Natural killer cell (primary cell): ENCODE results near the gene ST8SIA4. TPM values are rescaled to one million over a fixed set of nuclear protein-coding genes. Genes with fewer than 3 reads are reported as not detected.
"Not testable (repeated sequence)": the region's sequence is repeated elsewhere in the genome, so short reads cannot be mapped to it uniquely, and the experiment has no call there.

Experiments
- ATAC-seq, 3 donors: fragments of 150-1000 bp in 2 of 3; fragments of 200-7000 bp in 1 of 3; cut with Tn5 transposase; 1 replicate in 1 of 3; 2 replicates in 2 of 3; pipeline ENCODE4 v1.10.0; 2021; ENCODE audit warnings: mild to moderate bottlenecking in 2 of 3, moderate library complexity in 2 of 3
- DNase-seq, 2 donors: peaks; one replicate each; pipeline versions ENCODE4 v3.0.0 to v3.0.0-alpha.2; 2013 to 2021; ENCODE audit warnings: mixed read lengths in 1 of 2
- H3K27ac ChIP-seq: one replicate; pipeline ENCODE4 v1.5.1; 2013; ENCODE audit warnings: mild to moderate bottlenecking, low read length
- H3K27me3 ChIP-seq: one replicate; pipeline ENCODE4 v1.6.1; 2013; ENCODE audit warnings: low read length; ENCODE audit not compliant: control insufficient read depth, insufficient read depth
- H3K36me3 ChIP-seq: one replicate; pipeline ENCODE4 v1.6.1; 2013; ENCODE audit warnings: low read length; ENCODE audit not compliant: control insufficient read depth, insufficient read depth
- H3K4me1 ChIP-seq: one replicate; pipeline ENCODE4 v1.6.1; 2013; ENCODE audit warnings: low read length; ENCODE audit not compliant: control insufficient read depth, insufficient read depth
- H3K4me3 ChIP-seq: one replicate; pipeline ENCODE4 v1.5.1; 2013; ENCODE audit warnings: low read length
- H3K9me3 ChIP-seq: one replicate; pipeline ENCODE4 v1.6.1; 2013; ENCODE audit warnings: low read length; ENCODE audit not compliant: control insufficient read depth, insufficient read depth
- H3K27ac Mint-ChIP-seq, 2 donors: one replicate each; pipeline ENCODE4 v1.8.0; 2022; ENCODE audit warnings: mild to moderate bottlenecking in 2 of 2, mixed read lengths in 2 of 2, moderate library complexity in 1 of 2
- H3K27me3 Mint-ChIP-seq, 2 donors: one replicate each; pipeline ENCODE4 v1.8.0; 2022; ENCODE audit warnings: low read depth in 2 of 2, mixed read lengths in 2 of 2
- H3K36me3 Mint-ChIP-seq: one replicate; pipeline ENCODE4 v1.8.0; 2022; ENCODE audit warnings: mixed read lengths
- H3K4me1 Mint-ChIP-seq, 2 donors: one replicate each; pipeline ENCODE4 v1.8.0; 2022; ENCODE audit warnings: mixed read lengths in 2 of 2
- H3K4me3 Mint-ChIP-seq: one replicate; pipeline ENCODE4 v1.8.0; 2022; ENCODE audit warnings: mild to moderate bottlenecking, moderate library complexity, mixed read lengths
- H3K9me3 Mint-ChIP-seq, 2 donors: one replicate each; pipeline ENCODE4 v1.8.0; 2022; ENCODE audit warnings: mixed read lengths in 2 of 2
- WGBS: methylation state at CpG from one replicate; pipeline ENCODE4 v1.1.7; 2013; ENCODE audit warnings: missing lambda C conversion rate; ENCODE audit not compliant: insufficient coverage; 5-methylcytosine and 5-hydroxymethylcytosine counted together
- intact Hi-C: fragments of 100-400 bp; cut with micrococcal nuclease; formaldehyde crosslinking; loops from one replicate; pipeline ENCODE4 v1.14.2; 2022
- total RNA-seq, 4 donors: library from RNA; stranded (reverse); fragments of 120-200 nt in 1 of 4; gene quantifications; one replicate each; pipeline versions ENCODE4 v1.2.3 to v1.2.4, GENCODE V29; 2013 to 2022
- TF ChIP-seq, protein P1 (sequence below): fragments of 200-600 bp; IDR thresholded peaks from one replicate; pipeline ENCODE4 v1.8.0; 2022; ENCODE audit warnings: antibody characterized with exemption

Gene ST8SIA4
- total RNA-seq, 3 donors from 2014 or later (not counting 1 experiment from before 2014, with no cell fraction given): 36.3 to 63.1 (median 59.9) TPM

- no peak overlapping the region for H3K27ac Mint-ChIP-seq
- H3K27ac ChIP-seq: no peak overlapping the region
- H3K36me3 Mint-ChIP-seq: no peaks in the 10 kb centered on the region
- H3K9me3 ChIP-seq: no peaks in the 10 kb centered on the region
- H3K27me3 ChIP-seq: no peaks in the 10 kb centered on the region
- no peaks in the 10 kb centered on the region for H3K9me3 Mint-ChIP-seq
- ATAC-seq: no peak
- intact Hi-C loops: no loop called here
- H3K4me1 ChIP-seq: peaks cover 5% of the 10 kb centered on the region
- H3K4me1 Mint-ChIP-seq: peaks cover 12 to 14% of the 10 kb centered on the region in 2 donors
- TF ChIP-seq, protein P1, sequence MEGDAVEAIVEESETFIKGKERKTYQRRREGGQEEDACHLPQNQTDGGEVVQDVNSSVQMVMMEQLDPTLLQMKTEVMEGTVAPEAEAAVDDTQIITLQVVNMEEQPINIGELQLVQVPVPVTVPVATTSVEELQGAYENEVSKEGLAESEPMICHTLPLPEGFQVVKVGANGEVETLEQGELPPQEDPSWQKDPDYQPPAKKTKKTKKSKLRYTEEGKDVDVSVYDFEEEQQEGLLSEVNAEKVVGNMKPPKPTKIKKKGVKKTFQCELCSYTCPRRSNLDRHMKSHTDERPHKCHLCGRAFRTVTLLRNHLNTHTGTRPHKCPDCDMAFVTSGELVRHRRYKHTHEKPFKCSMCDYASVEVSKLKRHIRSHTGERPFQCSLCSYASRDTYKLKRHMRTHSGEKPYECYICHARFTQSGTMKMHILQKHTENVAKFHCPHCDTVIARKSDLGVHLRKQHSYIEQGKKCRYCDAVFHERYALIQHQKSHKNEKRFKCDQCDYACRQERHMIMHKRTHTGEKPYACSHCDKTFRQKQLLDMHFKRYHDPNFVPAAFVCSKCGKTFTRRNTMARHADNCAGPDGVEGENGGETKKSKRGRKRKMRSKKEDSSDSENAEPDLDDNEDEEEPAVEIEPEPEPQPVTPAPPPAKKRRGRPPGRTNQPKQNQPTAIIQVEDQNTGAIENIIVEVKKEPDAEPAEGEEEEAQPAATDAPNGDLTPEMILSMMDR: no peak
- no peak for DNase-seq
- H3K4me3 ChIP-seq: no peak overlapping the region
- WGBS: no CpG with 5 or more reads among the region's 2 CpGs
- peaks cover 7 to 21% of the 10 kb centered on the region in 2 donors for H3K27me3 Mint-ChIP-seq
- H3K36me3 ChIP-seq: no peaks in the 10 kb centered on the region
- no peak overlapping the region for H3K4me3 Mint-ChIP-seq
Observed at GRCh38 chr5:100787648-100788047, 115.4 kb downstream of the ST8SIA4 start.

- intact Hi-C loops, H3K4me1 ChIP-seq, DNase-seq, H3K27ac ChIP-seq, H3K9me3 Mint-ChIP-seq, H3K27me3 Mint-ChIP-seq, ATAC-seq, H3K27me3 ChIP-seq, H3K36me3 Mint-ChIP-seq, H3K36me3 ChIP-seq, H3K27ac Mint-ChIP-seq, H3K4me3 ChIP-seq, H3K4me3 Mint-ChIP-seq, H3K9me3 ChIP-seq: not testable (repeated sequence)
- H3K4me1 Mint-ChIP-seq: peaks cover 16 to 18% of the 10 kb centered on the region in 2 donors
- WGBS: 98% methylated on average over 18 of the region's 19 CpGs
Observed at GRCh38 chr5:100785536-100785935, 117.5 kb downstream of the ST8SIA4 start.

- TF ChIP-seq, protein P1: no peak
- ATAC-seq: peak; percentile 64 to 71 (median 66)
- Histone ChIP-seq H3K4me3 (peak overlapping the region; percentile 8), H3K9me3 (no peaks in the 10 kb centered on the region), H3K27ac (peak overlapping the region; percentile 67), H3K36me3 (no peaks in the 10 kb centered on the region), H3K27me3 (no peaks in the 10 kb centered on the region), H3K4me1 (peaks cover 4% of the 10 kb centered on the region)
- intact Hi-C loops: no loop called here
- Mint-ChIP-seq H3K27me3 (peaks cover 0 to 3% of the 10 kb centered on the region in 2 donors), H3K27ac (peak overlapping the region; percentile 79 to 83), H3K4me1 (peaks cover 23 to 34% of the 10 kb centered on the region in 2 donors), H3K9me3 (no peaks in the 10 kb centered on the region), H3K4me3 (peak overlapping the region; percentile 83), H3K36me3 (no peaks in the 10 kb centered on the region)
- WGBS: 50% methylated on average over 2 of the region's 4 CpGs
- DNase-seq: peak in 1 of 2 donors; percentile 54
Observed at GRCh38 chr5:100780376-100780870, 122.7 kb downstream of the ST8SIA4 start.

DNA sequence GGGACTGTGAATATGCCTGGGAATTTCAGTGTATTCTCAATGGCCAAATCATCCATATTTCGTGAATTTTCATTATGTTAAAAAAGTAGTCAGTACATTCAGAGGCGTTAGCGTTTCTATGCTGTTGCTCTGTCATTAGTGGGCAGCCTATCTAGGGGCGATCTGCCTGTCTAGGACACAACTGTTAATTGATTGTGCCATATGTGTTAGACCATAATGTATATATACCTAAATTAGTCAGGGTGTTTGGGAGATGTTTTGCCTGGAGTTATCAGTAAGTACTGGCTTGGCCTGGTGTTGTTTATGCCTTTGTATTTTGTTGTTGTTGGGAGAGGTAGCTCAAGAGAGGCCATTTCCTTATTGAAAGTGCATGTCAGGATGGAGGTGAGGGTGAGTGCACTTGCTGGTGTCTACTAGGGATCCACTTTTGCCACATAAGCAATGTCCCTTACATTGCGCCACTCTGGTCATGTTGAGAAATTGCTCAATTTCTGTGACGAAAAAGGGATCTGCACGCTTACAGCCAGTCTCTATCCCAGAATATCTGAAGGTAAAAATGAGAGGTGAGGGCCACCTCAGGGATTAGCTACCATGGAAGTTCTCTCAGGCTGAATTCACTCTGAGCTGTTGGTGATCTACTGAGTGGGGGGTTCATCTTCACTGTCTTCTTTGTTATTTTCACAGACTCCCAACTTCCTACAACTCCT lies 123.3 kb downstream of the ST8SIA4 start:
- no peaks in the 10 kb centered on the region for H3K36me3 ChIP-seq
- H3K27me3 ChIP-seq: no peaks in the 10 kb centered on the region
- peaks cover 23 to 36% of the 10 kb centered on the region in 2 donors for H3K4me1 Mint-ChIP-seq
- ATAC-seq (peak in 2 of 3 donors; percentile 26 to 53), DNase-seq (no peak)
- H3K4me1 ChIP-seq: peaks cover 4% of the 10 kb centered on the region
- H3K36me3 Mint-ChIP-seq: no peaks in the 10 kb centered on the region
- peak overlapping the region; percentile 67 for H3K27ac ChIP-seq
- no peaks in the 10 kb centered on the region for H3K9me3 ChIP-seq
- intact Hi-C loops: no loop called here
- peak overlapping the region; percentile 79 to 83 for H3K27ac Mint-ChIP-seq
- H3K9me3 Mint-ChIP-seq: no peaks in the 10 kb centered on the region
- H3K4me3 ChIP-seq: peak overlapping the region; percentile 8
- H3K4me3 Mint-ChIP-seq: peak overlapping the region; percentile 83
- no peaks in the 10 kb centered on the region for H3K27me3 Mint-ChIP-seq
- TF ChIP-seq, protein P1: no peak
- 91% methylated on average over 7 of the region's 7 CpGs for WGBS
